ENCODE measurements around the gene CD48.

DNA sequence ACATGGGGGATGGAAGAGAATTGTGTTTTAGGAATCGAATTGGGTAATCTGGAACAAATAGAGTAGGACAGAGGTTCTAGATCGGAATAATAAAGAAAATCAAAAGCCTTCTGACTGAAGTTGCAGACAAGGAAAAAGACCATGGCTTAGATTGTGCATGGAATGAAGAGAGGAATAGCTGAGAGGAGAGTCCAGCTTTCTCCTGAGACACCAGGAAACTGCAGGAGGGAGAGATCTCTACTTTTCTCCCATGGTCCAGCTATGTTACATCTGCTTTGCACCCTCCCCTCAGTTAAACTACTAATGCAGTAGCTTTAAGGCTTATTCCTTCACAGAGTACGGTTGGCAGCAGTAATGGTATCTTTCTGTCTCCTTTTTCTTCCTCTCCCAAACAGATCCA lies 40.8 kb upstream of the CD48 start:
- no peak for TF ChIP-seq EZH2phosphoT487 (IDR thresholded peaks at IDR 0.05; ENCODE audit: insufficient read depth, low read depth)
- TF ChIP-seq EZH2 (IDR thresholded peaks at IDR 0.05; ENCODE audit: insufficient read depth, poor library complexity, severe bottlenecking): no peak
